Heart right ventricle (tissue), 16 donors: ENCODE data around the gene DDX24. TPM values are rescaled to one million over a fixed set of nuclear protein-coding genes. Genes with fewer than 3 reads are reported as not detected.
A peak's percentile ranks its signal among the peaks of the same experiment; 100 is the strongest.

Experiments used
- ATAC-seq, 8 donors: fragments of 200-7000 bp; cut with Tn5 transposase; one replicate each; pipeline ENCODE4 v1.9.1; 2020; ENCODE audit warnings: mild to moderate bottlenecking in 8 of 8, moderate library complexity in 8 of 8, moderate number of reproducible peaks in 1 of 8
- DNase-seq, 2 donors: peaks; one replicate each; pipeline ENCODE4 v3.0.0-alpha.2; 2020
- H3K27ac ChIP-seq, 10 donors: fragments of 200-600 bp; sonication (generic) in 2 of 10; one replicate each; pipeline versions ENCODE4 v1.5.0 to v1.8.0; 2020 to 2022; ENCODE audit warnings: mild to moderate bottlenecking in 3 of 10
- H3K27me3 ChIP-seq, 7 donors: fragments of 200-600 bp; one replicate each; pipeline ENCODE4 v1.8.0; 2021 to 2022; ENCODE audit warnings: mild to moderate bottlenecking in 2 of 7
- H3K36me3 ChIP-seq, 9 donors: fragments of 200-600 bp; sonication (generic) in 1 of 9; one replicate each; pipeline versions ENCODE4 v1.5.0 to v1.8.0; 2020 to 2022; ENCODE audit warnings: mild to moderate bottlenecking in 2 of 9
- H3K4me1 ChIP-seq, 9 donors: fragments of 200-600 bp; sonication (generic) in 1 of 9; one replicate each; pipeline versions ENCODE4 v1.5.0 to v1.8.0; 2020 to 2022; ENCODE audit warnings: mild to moderate bottlenecking in 4 of 9
- H3K4me3 ChIP-seq, 10 donors: fragments of 200-600 bp; sonication (generic) in 2 of 10; one replicate each; pipeline versions ENCODE4 v1.5.0 to v1.8.0; 2020 to 2022; ENCODE audit warnings: mild to moderate bottlenecking in 7 of 10, moderate library complexity in 2 of 10
- H3K9me3 ChIP-seq, 11 donors: fragments of 200-600 bp in 10 of 11; sonication (generic) in 2 of 11; one replicate each; pipeline versions ENCODE4 v1.5.0 to v1.8.0; 2013 to 2022; ENCODE audit warnings: mild to moderate bottlenecking in 2 of 11, control low read depth in 1 of 11, moderate library complexity in 1 of 11
- WGBS, 2 donors: extraction: QIAGEN DNeasy Blood & Tissue Kit; methylation state at CpG; one replicate each; pipeline ENCODE4 v1.1.7; 2013; ENCODE audit warnings: inconsistent platforms in 1 of 2; 5-methylcytosine and 5-hydroxymethylcytosine counted together
- intact Hi-C, 10 donors: fragments of 100-400 bp; cut with DNase I; formaldehyde crosslinking; loops; one replicate each; pipeline versions ENCODE4 v1.11.1 to v1.14.2; 2022
- long read RNA-seq, 3 donors: library from polyadenylated mRNA; unstranded; transcript quantifications; one replicate each; pipeline ENCODE4 v2.0.0, GENCODE V29; 2020 to 2021
- polyA plus RNA-seq, 2 donors: library from polyadenylated mRNA; stranded (reverse); fragments of 200-250 nt; gene quantifications; one replicate each; pipeline ENCODE4 v1.2.3, GENCODE V29; 2013
- total RNA-seq, 10 donors: library from RNA; stranded (reverse); fragmentation: NEBNext Ultra II Directional in 3 of 10; extraction: Animal tissue kit (Norgen Biotek cat#: 25700) in 3 of 10; gene quantifications; one replicate each; pipeline versions ENCODE4 v1.2.1 to v1.2.4, GENCODE V29; 2021 to 2023
- TF ChIP-seq, protein P1 (sequence below), 9 donors: fragments of 200-600 bp; sonication (generic) in 2 of 9; IDR thresholded peaks; one replicate each; pipeline versions ENCODE4 v1.5.0 to v1.8.0; 2021 to 2022; ENCODE audit warnings: antibody characterized with exemption in 9 of 9, mild to moderate bottlenecking in 5 of 9, moderate library complexity in 1 of 9
- donor health status: Arrhythmogenic right ventricular cardiomyopathy.
- donor health status: ischemic (EF 13 %, LVEDD 7.1; RV severe dilation, severe dysfunction).
- donor health status: healthy with polysubstance abuse.
- donor health status: DM: no; HTN: yes; CAD: no.
- donor health status: DM: no; HTN: no; CAD: no.
- donor health status: ischemic (EF 25% LVEDD 6.9; RV normal size, moderate dysfunction).
- donor health status: ischemic (EF 25% LVEDD 5.7; RV mildly dilated, moderate dysfunction).
- donor health status: healthy.
- donor health status: DM: yes; HTN: yes; CAD: no.
- donor health status: Ischemic cardiomyopathy.
- donor health status: ischemic (EF 35%, LVEDD 5.7; RV mildly dilated, moderate dysfunction).
- donor health status: nonischemic (EF 11% LVEDD 7.7; RV severe dilation, severe dysfunction).
- donor health status: DM: yes; HTN: yes; CAD: no.
- donor health status: PGD.
- donor health status: ischemic (EF 29% LVEDD 5.4; RV normal size, mild dysfunction).
- donor health status: nonischemic (EF 23%, LVEDD 6.1; RV moderate dilation, normal function).

Gene DDX24, protein sequence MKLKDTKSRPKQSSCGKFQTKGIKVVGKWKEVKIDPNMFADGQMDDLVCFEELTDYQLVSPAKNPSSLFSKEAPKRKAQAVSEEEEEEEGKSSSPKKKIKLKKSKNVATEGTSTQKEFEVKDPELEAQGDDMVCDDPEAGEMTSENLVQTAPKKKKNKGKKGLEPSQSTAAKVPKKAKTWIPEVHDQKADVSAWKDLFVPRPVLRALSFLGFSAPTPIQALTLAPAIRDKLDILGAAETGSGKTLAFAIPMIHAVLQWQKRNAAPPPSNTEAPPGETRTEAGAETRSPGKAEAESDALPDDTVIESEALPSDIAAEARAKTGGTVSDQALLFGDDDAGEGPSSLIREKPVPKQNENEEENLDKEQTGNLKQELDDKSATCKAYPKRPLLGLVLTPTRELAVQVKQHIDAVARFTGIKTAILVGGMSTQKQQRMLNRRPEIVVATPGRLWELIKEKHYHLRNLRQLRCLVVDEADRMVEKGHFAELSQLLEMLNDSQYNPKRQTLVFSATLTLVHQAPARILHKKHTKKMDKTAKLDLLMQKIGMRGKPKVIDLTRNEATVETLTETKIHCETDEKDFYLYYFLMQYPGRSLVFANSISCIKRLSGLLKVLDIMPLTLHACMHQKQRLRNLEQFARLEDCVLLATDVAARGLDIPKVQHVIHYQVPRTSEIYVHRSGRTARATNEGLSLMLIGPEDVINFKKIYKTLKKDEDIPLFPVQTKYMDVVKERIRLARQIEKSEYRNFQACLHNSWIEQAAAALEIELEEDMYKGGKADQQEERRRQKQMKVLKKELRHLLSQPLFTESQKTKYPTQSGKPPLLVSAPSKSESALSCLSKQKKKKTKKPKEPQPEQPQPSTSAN
- total RNA-seq (100 to 1,000 TPM; 190 to 269 (median 240) TPM), polyA plus RNA-seq (100 to 1,000 TPM in 1 of 2 donors, 10 to 100 TPM in 1; 94.1 to 160 TPM)
- long read RNA-seq, donor 1, full-length matches to known transcripts, result 118 of 148 reads
- long read RNA-seq, donor 1, partial matches to known transcripts, result 25 of 148 reads
- long read RNA-seq, donor 1, other reads (novel, unspliced or antisense), result 5 of 148 reads
- long read RNA-seq, donor 2, full-length matches to known transcripts, result 94 of 123 reads
- long read RNA-seq, donor 2, partial matches to known transcripts, result 25 of 123 reads
- long read RNA-seq, donor 2, other reads (novel, unspliced or antisense), result 4 of 123 reads
- long read RNA-seq, donor 3, full-length matches to known transcripts, result 141 of 174 reads
- long read RNA-seq, donor 3, partial matches to known transcripts, result 30 of 174 reads
- long read RNA-seq, donor 3, other reads (novel, unspliced or antisense), result 3 of 174 reads

DNA sequence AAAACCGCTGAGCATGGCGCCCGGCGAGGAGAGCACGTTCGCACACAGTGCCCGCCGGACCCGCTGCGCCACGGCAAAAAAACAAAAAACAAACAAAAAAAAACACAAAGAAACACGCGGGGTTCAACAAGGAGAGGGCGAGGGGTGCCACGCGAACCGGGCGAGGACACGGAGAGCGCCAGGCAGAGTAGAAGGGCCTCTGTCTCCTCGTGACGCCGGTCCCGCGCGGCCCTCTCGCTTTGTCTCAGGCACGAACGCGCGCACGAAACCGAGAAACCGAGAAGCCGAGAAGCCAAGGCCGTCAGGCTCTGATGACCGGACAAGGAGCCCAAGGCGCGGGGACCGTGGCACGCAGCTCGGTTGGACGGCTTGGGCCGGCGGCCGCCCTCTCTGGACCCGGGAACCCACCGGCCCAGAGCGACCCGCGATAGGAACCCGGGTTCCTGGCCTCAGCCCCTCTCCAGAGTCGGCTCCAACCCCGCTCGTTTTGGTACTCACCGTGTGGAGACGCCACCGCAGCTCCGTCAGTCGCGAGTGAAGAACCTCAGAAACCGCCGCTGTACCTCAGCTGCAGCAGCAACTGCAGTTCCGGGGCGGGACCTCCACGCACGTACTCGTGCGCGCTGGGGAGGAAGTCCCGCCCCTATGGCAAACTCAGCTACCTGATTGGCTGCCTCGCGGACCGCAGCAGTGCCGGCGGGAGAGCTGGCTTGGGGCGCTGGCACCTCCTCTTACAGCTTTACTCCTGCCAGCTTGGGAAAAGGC lies at the start of gene DDX24, which contains the start of gene IFI27L1:
TSS of gene DDX24 (minus strand) at position 582 of the 765 bp plus-strand sequence. CDS start 1,460 bp downstream, outside the sequence.
TSS of gene IFI27L1 (plus strand) at position 690 of the 765 bp plus-strand sequence. CDS start 15,628 bp downstream, outside the sequence.
- DNase-seq, result peak; percentile 97

DNA sequence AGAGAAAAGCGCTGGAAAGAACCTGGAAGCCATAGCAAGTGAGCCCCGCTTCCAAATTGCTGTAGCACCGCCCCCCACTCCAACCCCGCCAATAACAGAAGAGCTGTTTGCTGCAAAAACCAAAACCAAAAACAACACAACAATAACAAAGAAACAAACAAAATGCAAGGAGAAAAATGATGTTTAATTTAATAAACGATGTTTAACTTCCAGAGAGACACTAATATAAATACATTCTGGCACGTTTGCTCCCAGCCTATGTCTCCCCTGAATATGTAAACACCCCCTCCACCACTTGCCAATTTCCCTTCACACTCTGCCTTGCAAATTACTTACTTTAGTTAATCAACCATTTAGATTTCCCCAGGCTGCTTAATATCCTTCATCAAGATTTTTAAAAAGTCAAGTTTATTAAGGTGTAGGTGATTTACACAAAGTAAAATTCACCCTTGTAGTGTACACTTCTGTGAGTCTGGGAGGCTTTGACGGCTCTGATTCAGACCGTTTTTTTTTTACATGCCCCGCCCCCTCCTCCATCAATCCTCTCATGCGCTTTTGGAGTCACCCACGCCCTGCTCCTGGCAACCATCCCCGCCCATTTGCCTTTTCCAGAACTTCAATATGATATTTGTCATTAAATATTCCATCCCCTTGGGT lies 48.9 kb upstream of the DDX24 start:
- peak overlapping the region; percentile 41 to 63 (median 60) for H3K4me3 ChIP-seq
- no peaks in the 10 kb centered on the region for H3K27me3 ChIP-seq
- peaks cover 0 to 9% (median 0%) of the 10 kb centered on the region in 9 donors for H3K36me3 ChIP-seq
- TF ChIP-seq, protein P1, sequence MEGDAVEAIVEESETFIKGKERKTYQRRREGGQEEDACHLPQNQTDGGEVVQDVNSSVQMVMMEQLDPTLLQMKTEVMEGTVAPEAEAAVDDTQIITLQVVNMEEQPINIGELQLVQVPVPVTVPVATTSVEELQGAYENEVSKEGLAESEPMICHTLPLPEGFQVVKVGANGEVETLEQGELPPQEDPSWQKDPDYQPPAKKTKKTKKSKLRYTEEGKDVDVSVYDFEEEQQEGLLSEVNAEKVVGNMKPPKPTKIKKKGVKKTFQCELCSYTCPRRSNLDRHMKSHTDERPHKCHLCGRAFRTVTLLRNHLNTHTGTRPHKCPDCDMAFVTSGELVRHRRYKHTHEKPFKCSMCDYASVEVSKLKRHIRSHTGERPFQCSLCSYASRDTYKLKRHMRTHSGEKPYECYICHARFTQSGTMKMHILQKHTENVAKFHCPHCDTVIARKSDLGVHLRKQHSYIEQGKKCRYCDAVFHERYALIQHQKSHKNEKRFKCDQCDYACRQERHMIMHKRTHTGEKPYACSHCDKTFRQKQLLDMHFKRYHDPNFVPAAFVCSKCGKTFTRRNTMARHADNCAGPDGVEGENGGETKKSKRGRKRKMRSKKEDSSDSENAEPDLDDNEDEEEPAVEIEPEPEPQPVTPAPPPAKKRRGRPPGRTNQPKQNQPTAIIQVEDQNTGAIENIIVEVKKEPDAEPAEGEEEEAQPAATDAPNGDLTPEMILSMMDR (IDR thresholded peaks at IDR 0.05), result no peak
- H3K4me1 ChIP-seq, result peaks cover 0 to 18% (median 9%) of the 10 kb centered on the region in 9 donors
- 0 to 1% methylated on average over 12 of the region's 12 CpGs for WGBS, 2 donors
- no peaks in the 10 kb centered on the region for H3K9me3 ChIP-seq
- intact Hi-C loops, result loop anchor here in 9 of 10 donors (2.0 to 10.0 kb wide), 11 partner anchors 19 to 417 kb away; partner anchors contain the start of genes DDX24 (in 1 of the 9), IFI27 (in 1 of the 9), IFI27L1 (in 1 of the 9) and PPP4R4 (in 1 of the 9)
- ATAC-seq (peak in 7 of 8 donors; percentile 35 to 74 (median 59)), DNase-seq (peak; percentile 40 to 67)
- peak overlapping the region in 9 of 10 donors; percentile 59 to 91 (median 78) for H3K27ac ChIP-seq

More for the DNA sequence above, at the start of gene DDX24, which contains the start of gene IFI27L1:
- Histone ChIP-seq H3K27ac (peak within 1 kb of the TSS; percentile 61 to 96 (median 92)), H3K27me3 (no peaks in the 10 kb centered on the region), H3K9me3 (peaks cover 0 to 6% (median 0%) of the 10 kb centered on the region in 11 donors), H3K4me3 (peak within 1 kb of the TSS; percentile 71 to 99 (median 97)), H3K36me3 (peaks cover 0 to 36% (median 10%) of the 10 kb centered on the region in 9 donors), H3K4me1 (peaks cover 10 to 55% (median 51%) of the 10 kb centered on the region in 9 donors)
- ATAC-seq, result peak; percentile 99 to 100 (median 100)
- intact Hi-C loops, result loop anchor here in 4 of 10 donors (2.0 to 5.0 kb wide), 5 partner anchors 28 to 56 kb away; partner anchors contain the start of genes OTUB2 (in 2 of the 4), IFI27 (in 1 of the 4) and IFI27L2 (in 1 of the 4)
- WGBS, 2 donors, result 0 to 1% methylated on average over 77 of the region's 77 CpGs
- TF ChIP-seq, protein P1 (IDR thresholded peaks at IDR 0.05), result no peak
